ENCODE data around the gene SP7. TPM values are rescaled to one million over a fixed set of nuclear protein-coding genes. Genes with fewer than 3 reads are reported as not detected.

SP7 gene
- total and polyA plus RNA-seq, 9 of the 15 experiments (the other 6 are each of a cell fraction or from before 2014, with no cell fraction given) = 0.04 TPM; not detected in 8

DNA sequence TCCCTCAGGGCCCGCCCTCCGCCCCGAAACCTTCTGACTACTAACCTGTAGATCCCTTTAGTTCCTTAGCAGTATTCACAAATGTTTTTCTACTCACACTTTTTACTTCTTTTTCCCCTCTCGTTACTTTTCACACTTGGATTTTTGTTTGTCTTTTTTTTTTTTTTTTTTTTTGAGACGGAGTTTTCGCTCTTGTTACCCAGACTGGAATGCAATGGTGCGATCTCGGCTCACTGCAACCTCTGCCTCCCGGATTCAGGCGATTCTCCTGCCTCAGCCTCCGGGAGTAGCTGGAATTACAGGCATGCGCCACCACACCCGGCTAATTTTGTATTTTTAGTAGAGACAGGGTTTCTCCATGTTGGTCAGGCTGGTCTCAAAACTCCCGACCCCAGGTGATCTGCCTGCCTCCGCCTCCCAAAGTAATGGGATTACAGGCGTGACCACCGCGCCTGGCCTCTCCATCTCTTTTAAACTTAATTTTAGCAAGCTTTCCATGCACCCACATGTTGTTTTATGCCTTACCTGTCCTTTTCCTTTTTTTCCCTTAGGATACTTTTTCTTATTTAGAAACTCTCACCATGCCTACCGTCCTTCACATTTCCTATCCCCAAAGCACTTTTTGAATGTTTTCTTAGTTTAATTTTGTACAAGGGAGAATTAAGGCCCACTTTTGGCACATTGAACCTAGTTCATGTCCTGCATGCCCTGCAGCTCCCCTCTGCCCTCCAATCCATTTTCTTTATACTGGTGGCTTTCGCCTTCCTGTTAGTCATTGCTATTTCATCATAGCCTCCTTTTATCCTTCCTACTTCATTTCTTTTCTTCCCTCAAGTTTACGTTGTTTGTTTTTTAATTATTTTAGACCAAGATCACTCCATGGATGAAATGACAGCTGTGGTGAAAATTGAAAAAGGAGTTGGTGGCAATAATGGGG, 44.9 kb upstream of the SP7 start (continued):
- TF ChIP-seq, protein P1, sequence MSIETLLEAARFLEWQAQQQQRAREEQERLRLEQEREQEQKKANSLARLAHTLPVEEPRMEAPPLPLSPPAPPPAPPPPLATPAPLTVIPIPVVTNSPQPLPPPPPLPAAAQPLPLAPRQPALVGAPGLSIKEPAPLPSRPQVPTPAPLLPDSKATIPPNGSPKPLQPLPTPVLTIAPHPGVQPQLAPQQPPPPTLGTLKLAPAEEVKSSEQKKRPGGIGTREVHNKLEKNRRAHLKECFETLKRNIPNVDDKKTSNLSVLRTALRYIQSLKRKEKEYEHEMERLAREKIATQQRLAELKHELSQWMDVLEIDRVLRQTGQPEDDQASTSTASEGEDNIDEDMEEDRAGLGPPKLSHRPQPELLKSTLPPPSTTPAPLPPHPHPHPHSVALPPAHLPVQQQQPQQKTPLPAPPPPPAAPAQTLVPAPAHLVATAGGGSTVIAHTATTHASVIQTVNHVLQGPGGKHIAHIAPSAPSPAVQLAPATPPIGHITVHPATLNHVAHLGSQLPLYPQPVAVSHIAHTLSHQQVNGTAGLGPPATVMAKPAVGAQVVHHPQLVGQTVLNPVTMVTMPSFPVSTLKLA (conservative IDR thresholded peaks at IDR 0.05) = 0 out of 4 replicates have a peak, but pooled peaks of 1 of the 2 experiments have one; percentile 16
- no peak for TF ChIP-seq RUNX1 (IDR thresholded peaks at IDR 0.05; ENCODE audit: low read depth)
- TF ChIP-seq, protein P2, sequence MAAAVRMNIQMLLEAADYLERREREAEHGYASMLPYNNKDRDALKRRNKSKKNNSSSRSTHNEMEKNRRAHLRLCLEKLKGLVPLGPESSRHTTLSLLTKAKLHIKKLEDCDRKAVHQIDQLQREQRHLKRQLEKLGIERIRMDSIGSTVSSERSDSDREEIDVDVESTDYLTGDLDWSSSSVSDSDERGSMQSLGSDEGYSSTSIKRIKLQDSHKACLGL (CRISPR knock-in tag; IDR thresholded peaks at IDR 0.05; ENCODE audit: borderline replicate concordance, poor library complexity, severe bottlenecking) = no peak
- no peak for TF ChIP-seq STAT5A (IDR thresholded peaks at IDR 0.05; ENCODE audit: borderline replicate concordance, low read length)
- TF ChIP-seq SNAPC5 (CRISPR knock-in tag; IDR thresholded peaks at IDR 0.05) = no peak
- TF ChIP-seq MCM3 (IDR thresholded peaks at IDR 0.05) = no peak
- no peak for TF ChIP-seq TBP (optimal IDR thresholded peaks at IDR 0.05; ENCODE audit: low read depth, low read length)
- no peak for TF ChIP-seq TFAM (CRISPR knock-in tag; conservative IDR thresholded peaks at IDR 0.05)
- TF ChIP-seq SMARCE1 (IDR thresholded peaks at IDR 0.05) = 0 out of 2 replicates have a peak, but pooled peaks have one; percentile 29
- no peak for TF ChIP-seq ETV6 (IDR thresholded peaks at IDR 0.05; ENCODE audit: borderline replicate concordance in 1 of 2, low read depth in 2 of 2, low read length in 1 of 2)
- no peak for TF ChIP-seq ETV6 (CRISPR knock-in tag; IDR thresholded peaks at IDR 0.05; ENCODE audit: borderline replicate concordance)
- TF ChIP-seq ZNF140 (CRISPR knock-in tag; IDR thresholded peaks at IDR 0.05) = no peak
- no peak for TF ChIP-seq KLF13 (tag; IDR thresholded peaks at IDR 0.05; ENCODE audit: borderline replicate concordance, low read depth)
- peak; percentile 47 for TF ChIP-seq ASH1L (IDR thresholded peaks at IDR 0.05; ENCODE audit: borderline replicate concordance, low read depth, partially characterized antibody)
- TF ChIP-seq SLC30A9 (CRISPR knock-in tag; IDR thresholded peaks at IDR 0.05) = no peak
- TF ChIP-seq HMG20B (CRISPR knock-in tag; IDR thresholded peaks at IDR 0.05) = no peak
- 0 out of 2 replicates have a peak, but pooled peaks have one; percentile 22 for TF ChIP-seq FOXM1 (IDR thresholded peaks at IDR 0.05; ENCODE audit: low read depth)
- no peak for TF ChIP-seq FOXM1 (CRISPR knock-in tag; IDR thresholded peaks at IDR 0.05; ENCODE audit: low read depth)
- TF ChIP-seq PTBP1 (IDR thresholded peaks at IDR 0.05; ENCODE audit: low read depth, low read length) = no peak
- TF ChIP-seq RBFOX2 (IDR thresholded peaks at IDR 0.05; ENCODE audit: low read depth, low read length) = no peak
- no peak for TF ChIP-seq HDGF (IDR thresholded peaks at IDR 0.05)
- no peak for TF ChIP-seq NCOA4 (IDR thresholded peaks at IDR 0.05; ENCODE audit: partially characterized antibody)
- TF ChIP-seq ZNF165 (CRISPR knock-in tag; IDR thresholded peaks at IDR 0.05; ENCODE audit: borderline replicate concordance) = no peak
- no peak for TF ChIP-seq CHD2 (IDR thresholded peaks at IDR 0.05; ENCODE audit: low read depth, low read length)
- TF ChIP-seq TOE1 (IDR thresholded peaks at IDR 0.05; ENCODE audit: borderline replicate concordance) = no peak
- no peak for TF ChIP-seq TOE1 (CRISPR knock-in tag; IDR thresholded peaks at IDR 0.05; ENCODE audit: borderline replicate concordance, low read depth)
- no peak for TF ChIP-seq ZNF583 (CRISPR knock-in tag; IDR thresholded peaks at IDR 0.05)
- TF ChIP-seq BRCA1 (IDR thresholded peaks at IDR 0.05) = no peak
- no peak for TF ChIP-seq BRCA1 (CRISPR knock-in tag; IDR thresholded peaks at IDR 0.05)
- no peak for TF ChIP-seq MTA3 (IDR thresholded peaks at IDR 0.05; ENCODE audit: borderline replicate concordance)

Data from K562 (cell line).